HG02852 (cell line): Measurements from ENCODE around the gene XYLT1.

Source experiments
- ATAC-seq: cut with Tn5 transposase; IDR thresholded peaks from one replicate; pipeline ENCODE4 v1.9.1; 2021; ENCODE audit warnings: mild to moderate bottlenecking, moderate library complexity; ENCODE audit not compliant: unreplicated experiment

XYLT1 gene

DNA sequence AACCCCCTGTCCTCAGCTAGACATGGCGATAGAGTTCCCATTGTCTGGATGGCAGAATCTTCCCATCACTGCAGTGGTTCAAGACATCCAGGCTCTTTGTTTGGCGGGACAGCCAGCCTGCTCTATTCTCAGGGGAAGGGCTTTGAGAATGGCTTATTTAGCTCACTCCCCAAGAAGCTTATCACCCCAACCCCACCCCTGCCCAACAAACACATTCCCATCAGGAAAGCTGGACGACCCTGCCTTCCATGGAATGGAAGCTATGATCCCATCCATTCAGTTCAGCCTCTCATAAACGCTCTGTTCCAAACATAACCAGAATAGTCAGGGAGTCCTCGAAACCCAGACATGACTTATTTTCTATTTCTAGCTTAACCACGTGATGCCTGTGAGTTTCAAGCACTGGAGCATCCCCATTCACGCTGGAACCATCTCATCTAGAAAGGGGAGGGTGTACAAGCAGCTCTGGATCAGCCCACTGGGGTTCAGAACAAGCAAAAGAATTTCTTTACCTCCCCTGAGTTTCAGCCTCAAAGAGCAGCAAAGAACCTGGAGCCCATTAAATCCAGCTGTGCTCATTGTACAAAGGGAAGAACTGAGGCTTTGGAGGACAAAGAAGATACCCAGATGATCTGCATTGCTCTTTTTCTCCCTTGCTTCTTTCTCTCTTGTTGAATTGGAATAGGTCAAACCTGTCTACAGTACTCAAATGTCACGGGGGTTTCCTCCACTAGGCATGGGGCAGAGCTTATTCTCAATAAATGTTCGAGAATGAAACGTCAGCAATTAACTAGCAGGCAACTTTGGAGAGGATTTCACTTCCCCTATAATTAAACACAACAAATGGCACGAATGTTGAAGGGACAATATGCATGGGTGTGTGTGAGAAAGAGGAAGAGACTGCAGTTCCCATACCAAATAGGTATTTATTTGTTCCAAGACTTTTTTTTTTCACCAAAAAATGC lies 93.1 kb downstream of the XYLT1 start:
- peak; percentile 59 for ATAC-seq

DNA sequence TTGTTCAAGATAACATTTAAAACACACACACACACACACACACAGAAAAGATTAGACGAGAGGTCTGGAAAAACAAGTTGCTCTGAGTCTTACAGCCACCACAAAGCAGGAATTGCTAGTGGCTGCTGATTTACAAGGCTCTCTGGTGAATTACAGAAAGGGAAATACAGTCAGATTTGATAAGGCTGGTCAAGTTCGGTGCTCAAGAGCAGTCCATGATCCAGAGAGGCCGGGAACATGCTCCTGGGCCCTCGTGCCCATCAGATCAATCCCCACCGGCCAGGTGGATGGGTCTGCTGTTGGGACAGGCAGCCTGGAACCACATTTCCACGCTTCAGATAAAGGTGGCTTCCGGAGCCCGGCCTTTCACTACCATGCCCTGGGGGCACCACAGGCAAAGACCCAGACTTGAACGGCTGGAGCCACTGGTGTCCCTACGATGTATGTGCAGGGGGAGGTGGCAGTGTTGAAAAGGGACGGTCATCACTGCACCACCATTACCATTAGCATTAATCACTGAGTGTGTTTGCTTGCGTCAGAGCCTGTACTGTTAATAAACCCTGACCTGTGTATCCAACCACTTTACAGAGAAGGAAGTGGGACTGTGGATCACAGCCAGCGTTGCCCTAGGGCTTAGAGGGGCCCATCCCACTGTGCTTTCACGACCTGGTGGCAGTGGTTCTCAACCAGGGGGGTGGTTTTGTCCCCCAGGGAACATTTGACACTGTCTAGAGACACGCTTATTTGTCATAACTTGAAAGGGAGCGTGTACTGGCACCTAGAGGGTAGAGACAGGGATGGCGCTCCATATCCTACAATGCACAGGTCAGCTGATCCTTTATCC lies 95.1 kb downstream of the XYLT1 start:
- ATAC-seq = no peak

DNA sequence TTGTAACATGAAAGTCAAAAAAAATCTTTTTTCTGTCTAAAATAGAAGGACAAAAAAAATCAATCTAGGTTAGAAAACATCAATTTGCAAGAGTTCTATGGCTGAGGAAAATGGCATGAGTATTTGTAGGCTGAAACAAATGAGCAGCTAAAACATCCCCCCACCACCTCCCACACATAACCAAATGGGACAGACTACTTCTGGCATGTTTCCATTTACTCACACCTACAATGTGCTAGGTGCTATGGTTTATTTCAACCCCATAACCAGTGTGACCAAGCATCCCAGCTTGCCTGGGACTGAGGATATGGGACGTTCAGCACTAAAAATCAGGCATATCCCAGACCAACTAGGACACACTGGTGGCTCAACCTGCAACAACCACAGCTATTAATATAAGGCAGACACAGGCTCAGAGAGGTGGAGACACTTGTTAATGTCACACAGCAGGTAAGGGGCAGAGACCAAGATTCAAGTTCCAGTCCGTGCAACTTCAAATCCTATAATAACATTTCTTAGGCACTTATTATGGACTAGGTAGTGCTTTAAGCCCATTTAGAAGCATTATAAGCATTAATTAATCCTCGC lies 96.0 kb downstream of the XYLT1 start:
- ATAC-seq = no peak

DNA sequence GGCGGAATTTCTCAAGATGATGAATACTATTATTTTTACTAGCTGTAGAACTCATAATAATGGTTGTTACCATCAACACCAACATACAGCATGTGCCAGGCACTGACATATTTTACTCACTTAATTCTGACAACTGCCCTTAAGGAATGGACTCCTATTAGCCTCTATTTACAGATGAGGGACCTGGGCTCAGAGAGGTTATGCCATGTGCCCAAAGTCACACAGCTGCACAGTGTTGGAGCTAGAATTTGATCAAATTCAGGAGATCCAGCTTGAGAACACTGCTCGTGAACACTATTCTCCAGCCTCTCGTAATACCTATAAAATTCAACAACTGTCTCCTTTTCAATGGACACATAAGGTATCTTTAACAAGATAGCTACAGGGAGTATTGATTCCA lies 97.2 kb downstream of the XYLT1 start:
- ATAC-seq = no peak

DNA sequence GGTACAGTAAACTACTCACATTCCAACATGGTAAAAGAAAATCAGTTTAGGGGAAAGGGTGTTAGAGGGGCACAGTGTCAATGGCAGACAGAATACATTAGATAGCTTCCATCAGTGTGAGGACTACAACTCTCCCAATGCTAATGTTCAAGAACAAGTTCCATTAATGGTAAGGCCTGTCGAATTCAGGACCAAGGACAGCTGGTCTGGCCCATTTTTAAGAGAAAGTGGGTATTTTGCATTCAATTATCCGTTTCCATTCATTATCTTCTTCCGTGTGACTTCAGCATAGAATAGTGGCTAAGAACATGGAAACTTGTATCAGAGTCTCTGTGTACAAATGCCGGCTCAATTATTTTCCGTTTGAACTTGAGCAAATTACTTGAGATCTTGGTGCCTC lies 98.4 kb downstream of the XYLT1 start:
- ATAC-seq = no peak

DNA sequence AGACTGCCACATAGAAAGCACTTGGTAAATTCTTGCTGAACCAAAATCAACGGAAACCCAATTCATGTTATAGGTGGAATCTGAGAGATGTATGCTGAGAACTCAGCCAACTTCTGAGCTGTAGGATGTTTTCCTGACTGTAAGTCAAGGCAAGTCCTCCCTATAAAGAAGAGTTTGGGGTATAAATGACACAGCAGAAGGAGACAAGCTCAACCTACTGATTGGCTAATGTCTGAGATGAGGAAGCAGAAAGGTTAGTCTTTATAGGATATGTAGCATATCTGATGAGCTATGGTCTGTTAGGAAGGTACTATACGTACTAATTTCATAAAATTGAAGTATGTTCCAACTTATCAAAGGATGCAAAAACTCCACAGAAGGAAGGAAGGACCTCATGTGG lies 99.5 kb downstream of the XYLT1 start:
- ATAC-seq = no peak

DNA sequence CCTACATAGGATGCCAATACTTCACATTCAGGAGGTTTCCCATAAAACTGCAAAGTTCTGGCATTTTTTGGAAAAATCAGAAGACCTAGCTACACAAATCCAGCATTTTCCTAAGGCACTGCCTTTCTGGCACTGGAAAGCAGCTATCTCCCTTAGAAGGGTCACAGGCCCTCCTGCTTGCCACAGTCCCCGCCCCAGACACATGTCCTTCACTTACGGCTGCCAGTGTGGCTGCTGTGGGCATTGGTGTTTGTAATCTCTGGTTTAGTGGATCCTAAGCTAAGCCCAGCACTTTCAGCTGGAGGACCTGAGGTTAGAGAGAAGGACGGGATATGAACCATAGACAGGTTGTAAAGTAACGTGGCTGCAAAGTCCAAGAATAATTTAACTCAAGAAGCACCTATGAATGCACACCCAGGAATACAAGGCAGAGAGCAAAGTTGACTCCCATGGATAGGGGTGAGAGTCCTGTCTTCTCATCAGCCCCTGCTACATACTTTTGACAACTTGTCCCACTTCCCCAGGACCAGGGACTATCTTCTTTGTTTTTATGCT lies 100.0 kb downstream of the XYLT1 start:
- no peak for ATAC-seq

DNA sequence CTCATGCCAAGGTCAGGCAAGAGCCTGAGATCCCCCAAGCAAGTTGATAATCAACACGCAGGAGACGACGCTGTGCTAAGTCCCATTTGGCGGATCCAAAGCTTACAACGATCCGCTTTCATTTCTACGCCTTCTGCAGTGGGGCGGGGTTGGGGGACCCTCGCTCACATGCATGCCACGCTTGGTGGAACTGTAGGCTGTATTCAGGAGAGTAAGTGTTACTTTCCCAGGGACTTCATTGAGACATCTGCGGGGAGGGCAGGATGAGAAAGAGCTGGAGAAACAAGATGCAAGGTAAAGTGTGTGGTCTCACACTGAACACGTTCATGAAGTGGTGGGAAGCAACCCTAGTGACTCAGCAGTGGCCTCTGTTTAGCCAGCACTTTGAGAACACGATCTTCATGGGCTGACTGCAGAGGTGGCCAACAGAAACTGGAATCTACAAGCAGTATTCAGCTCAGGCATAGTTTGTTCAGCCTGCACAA lies 100.5 kb downstream of the XYLT1 start:
- ATAC-seq = no peak

DNA sequence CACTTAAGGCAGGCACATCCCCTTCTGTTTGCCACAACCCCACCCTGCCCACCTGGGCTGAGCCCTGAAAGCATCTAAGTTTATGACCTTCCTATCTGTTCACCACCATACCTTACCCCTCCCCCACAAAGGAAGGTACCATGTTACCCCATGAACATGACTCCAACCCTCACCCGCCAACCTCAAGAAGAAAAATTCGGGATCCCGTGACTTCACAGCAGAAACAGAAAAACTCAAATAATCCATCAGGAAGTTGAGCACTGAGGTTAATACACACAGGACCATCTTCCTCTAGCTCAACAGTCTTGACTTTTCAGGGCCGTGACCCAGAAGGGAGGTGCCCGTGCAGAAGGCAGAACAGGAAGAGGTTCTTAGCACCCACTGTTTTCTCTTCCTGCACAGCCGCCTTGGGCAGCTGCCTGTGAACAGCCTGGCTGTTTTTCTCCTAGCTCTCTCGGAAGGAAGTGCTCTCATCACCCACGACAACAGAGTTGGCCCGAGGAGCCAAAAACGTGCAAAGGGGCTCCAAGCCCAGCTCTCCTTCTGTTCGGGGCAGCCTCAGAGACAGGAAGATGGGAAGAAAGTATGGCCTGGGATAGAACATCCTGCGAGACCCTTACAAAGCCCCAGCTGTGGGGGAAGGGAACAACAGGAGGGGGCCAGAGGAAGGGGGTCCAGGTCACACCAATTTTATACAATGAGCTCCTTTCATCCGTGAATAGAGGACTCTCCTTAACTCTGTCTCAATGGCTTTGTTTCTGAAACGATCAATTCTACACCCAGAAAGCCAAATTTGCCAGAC lies 101.1 kb downstream of the XYLT1 start:
- peak; percentile 52 for ATAC-seq

DNA sequence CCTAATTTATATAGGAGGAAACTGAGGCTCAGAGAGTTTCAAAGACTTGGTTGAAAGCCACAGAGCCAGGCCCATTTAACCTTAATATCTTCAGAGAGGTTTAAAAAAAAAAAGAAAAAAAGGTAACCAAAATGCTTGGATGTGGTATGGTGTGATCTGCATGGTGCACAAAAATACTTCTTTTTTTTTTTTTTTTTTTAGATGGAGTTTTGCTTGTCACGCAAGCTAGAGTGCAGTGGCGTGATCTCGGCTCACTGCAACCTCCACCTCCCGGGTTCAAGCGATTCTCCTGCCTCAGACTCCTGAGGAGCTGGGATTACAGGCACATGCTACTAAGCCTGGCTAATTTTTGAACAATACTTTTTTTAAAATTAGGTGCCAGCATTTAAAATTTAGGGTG lies 101.8 kb downstream of the XYLT1 start:
- ATAC-seq = no peak

DNA sequence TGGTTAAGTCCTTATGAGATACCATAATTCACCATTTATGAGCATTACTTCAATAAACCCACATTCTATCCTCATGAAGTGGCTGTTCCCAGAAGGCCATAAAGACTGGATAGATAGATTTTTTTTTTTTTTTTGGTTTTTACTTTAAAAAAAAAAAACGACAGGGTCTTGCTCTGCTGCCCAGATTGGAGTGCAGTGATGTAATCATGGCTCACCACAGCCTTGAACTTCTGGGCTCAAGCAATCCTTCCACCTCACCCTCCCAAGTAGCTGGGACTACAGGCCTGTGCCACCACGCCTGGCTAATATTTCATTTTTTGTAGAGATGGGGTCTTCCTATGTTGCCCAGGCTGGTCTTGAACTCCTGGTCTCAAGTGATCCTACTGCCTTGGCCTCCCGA lies 102.3 kb downstream of the XYLT1 start:
- no peak for ATAC-seq

DNA sequence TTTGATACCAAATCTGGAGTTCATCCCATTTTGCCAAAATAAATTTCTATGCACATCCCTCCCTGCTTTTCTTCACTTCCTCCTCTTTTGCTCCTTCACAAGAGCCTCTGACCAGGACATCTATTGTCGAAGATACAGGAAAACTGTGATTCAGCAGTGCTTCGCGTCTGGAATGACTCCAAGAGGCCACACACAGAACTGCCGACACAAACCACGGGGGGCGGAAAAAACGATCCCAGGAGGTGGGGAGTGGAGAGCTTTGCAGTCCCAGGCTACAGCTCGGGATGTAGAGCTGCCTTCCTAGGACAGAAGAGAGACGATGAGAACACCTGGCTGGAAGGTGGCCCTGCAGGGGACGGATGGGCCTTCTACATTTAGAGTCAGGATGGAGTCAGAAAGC lies 102.8 kb downstream of the XYLT1 start:
- ATAC-seq = no peak

DNA sequence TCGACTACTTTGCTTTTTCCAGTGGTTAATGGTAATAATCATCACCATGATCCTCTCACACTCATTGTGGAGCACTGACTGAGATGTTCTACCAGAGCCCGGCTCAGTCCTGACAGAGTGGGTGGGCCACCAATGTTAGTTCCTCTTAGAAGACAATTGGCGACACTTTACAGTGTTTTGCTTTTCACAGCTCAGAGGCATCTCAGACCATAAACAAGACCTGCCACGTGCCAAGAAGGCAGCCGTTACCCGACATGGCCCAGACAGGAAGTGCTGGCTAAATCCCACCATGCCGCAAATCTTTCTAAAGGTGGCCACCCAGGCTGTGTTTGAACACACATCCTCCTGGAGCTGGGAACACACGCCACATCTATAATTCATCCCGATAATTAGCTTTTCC lies 103.7 kb downstream of the XYLT1 start:
- no peak for ATAC-seq

DNA sequence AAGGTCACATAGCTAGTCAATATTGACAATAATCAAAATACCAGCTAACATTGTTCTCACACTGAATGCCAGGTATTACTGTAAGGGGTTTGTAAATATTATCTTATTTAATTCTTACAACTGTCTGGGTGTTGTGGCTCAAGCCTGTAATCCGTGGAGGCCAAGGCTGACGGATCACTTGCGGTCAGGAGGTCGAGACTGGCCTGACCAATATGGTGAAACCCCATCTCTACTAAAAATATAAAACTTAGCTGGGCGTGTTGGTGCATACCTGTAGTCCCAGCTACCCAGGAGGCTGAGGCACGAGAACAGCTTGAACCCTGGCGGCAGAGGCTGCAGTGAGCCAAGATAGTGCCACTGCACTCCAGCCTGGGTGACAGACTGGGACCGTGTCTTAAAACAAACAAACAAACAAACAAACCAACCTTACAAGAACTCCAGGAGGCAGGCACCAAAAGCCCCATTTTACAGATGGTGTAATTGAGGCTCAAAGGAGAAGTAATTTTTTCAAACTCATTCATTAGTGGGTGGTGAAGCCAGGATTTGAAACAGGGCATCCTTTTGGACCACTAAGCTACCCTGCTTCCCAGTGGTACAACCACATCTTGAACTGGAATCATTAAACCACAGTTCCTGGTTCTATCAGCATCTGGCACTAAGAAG lies 104.3 kb downstream of the XYLT1 start:
- no peak for ATAC-seq

DNA sequence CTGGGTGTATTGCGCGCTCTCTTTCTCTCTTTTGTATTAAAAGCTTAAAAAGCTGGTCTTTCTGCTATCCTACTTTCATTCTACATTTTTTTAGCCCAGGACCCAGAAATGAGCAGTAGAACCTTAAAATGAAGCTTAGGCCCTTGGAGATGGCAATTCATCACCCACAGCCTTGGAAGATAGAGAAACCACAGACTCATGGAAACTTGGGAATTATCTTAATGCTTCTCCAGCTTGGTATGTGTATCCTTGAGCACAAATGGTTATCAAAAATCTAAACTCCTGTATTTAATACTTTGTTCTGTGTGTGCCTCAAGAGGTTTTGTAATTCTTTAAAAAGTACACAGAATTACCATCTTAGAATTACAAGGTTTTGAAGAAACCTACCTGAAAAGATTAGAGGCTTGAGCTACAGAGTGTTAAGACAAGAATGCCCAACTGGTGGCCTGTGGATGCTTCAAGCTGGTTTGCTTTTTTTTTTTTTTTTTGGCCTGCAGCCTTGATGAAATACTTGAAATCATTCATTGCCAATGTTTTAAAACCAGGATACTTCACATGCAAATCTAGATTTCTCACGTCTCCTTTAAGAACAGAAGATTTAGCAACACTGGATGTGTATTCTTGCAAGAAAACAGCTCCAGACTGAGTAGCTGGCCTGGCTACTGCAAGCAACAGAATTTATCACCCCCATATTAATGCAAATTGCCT lies 105.0 kb downstream of the XYLT1 start:
- ATAC-seq = no peak

DNA sequence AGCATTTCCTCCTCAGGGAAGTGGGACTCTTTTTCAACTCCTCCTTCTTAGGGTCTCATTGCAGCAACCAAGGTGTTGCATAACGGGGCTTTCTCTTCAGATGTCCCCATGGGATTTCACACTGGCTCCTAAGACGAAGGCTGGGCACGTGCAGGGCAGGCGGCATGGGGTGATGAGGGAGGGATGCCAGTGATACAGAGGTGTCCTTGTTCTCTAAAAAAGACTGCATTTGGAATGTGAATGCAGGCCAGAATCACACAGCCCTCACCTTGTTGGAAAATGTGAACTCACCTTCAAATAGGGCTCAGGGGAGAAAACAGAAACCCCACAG lies 105.6 kb downstream of the XYLT1 start:
- ATAC-seq = no peak

DNA sequence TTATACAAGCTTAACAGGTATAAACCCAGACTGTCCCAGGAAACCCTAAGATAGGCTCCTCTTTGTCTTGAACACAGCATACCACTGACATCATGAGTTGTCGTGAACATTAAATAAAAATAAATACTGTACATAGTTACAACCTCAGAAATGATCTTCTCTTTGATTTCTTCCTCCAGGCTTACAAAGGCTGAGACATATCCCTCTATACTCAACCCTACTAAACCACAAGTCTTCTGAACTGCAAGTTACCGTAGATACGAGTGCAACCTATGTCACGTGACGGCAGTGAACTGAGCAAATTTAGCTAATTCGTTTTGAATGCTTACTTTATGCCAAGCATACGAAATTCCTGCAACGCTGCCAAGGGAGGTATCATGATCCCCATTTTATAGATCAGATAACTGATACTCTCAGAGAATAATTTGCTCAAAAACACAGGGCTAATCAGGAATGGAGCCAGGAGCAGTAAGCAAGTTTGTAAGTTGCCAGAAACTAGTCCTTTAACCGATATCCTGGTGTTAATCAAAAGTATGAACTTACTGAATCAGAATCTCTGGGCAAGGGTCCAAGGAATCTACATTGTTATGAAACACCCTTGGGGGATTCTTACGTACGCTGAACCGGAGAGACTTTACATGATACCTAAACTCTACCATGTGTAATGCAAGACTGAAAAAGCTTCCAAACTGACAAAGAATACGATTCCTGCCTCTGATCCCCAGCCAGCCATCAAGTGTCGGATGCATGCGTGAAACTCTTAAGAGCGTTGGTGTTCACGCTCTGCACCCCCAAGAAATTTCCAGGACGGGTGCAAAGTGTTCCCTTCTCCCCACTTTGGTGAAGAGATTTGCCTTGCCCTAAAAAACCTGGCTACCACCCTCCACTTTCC lies 106.2 kb downstream of the XYLT1 start:
- no peak for ATAC-seq

DNA sequence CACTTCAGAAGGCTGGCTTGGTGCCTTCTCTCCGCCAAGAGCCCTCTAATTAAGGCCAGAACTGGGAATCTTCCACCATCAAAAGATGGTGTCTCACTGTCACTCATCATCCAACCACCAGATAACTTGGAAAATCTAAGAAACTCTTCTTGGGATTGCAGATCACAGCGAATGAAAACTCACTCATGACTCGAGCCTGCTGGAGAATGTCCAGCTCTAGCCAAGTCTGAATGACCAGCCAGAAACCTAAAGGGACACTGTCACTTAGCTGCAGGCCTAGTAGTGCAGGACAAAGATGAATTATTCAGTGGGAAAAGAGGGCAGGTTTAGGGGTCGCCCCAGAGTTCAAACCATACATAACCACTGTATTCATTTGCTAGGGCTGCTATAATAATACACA lies 107.8 kb downstream of the XYLT1 start:
- ATAC-seq = no peak
